COLO668 (cell line): ENCODE measurements around the gene CCT3.
"Not testable (repeated sequence)": the region's sequence is repeated elsewhere in the genome, so short reads cannot be mapped to it uniquely, and the experiment has no call there.

Experiments used
- DNase-seq: peaks from one replicate; lab custom pipeline; 2025; ENCODE audit not compliant: unreplicated experiment; lab: John Stamatoyannopoulos, UW

The CCT3 gene

GRCh38 chr1:156337052-156337887 is 822 bp downstream of the CCT3 start:
- DNase-seq: no peak

GRCh38 chr1:156336242-156336641 is 1.9 kb downstream of the CCT3 start:
- DNase-seq: no peak

- DNase-seq: not testable (repeated sequence)
Measured at GRCh38 chr1:156323179-156323578, 14.9 kb downstream of the CCT3 start.

- no peak for DNase-seq
Measured at GRCh38 chr1:156320560-156320959, 17.5 kb downstream of the CCT3 start.

- DNase-seq: no peak
Measured at GRCh38 chr1:156319664-156320063, 18.4 kb downstream of the CCT3 start.

GRCh38 chr1:156316909-156317308 is 21.2 kb downstream of the CCT3 start:
- DNase-seq: no peak

GRCh38 chr1:156310962-156311361 is 27.1 kb downstream of the CCT3 start:
- DNase-seq: no peak

- DNase-seq: no peak
Measured at GRCh38 chr1:156308078-156308477, 30.0 kb downstream of the CCT3 start.

- no peak for DNase-seq
Measured at GRCh38 chr1:156305215-156305614, 32.9 kb downstream of the CCT3 start.

- no peak for DNase-seq
Measured at GRCh38 chr1:156303241-156303640, 34.9 kb downstream of the CCT3 start.

- DNase-seq: no peak
Measured at GRCh38 chr1:156298852-156299357, 39.2 kb downstream of the CCT3 start, which contains the start of gene VHLL. Gene VHLL (minus strand): TSS chr1:156299307. CDS start chr1:156299189, 118 bp downstream.

- peak; percentile 46 for DNase-seq
Measured at GRCh38 chr1:156295391-156295947, 42.6 kb downstream of the CCT3 start, which contains the start of gene GLMP. Gene GLMP (minus strand): TSS chr1:156295679. CDS start chr1:156295645, 34 bp downstream.

GRCh38 chr1:156293895-156294294 is 44.2 kb downstream of the CCT3 start:
- no peak for DNase-seq

GRCh38 chr1:156293098-156293434 is 45.0 kb downstream of the CCT3 start:
- no peak for DNase-seq

GRCh38 chr1:156291226-156292061 is 46.6 kb downstream of the CCT3 start:
- DNase-seq: peak; percentile 87

- DNase-seq: no peak
Measured at GRCh38 chr1:156289857-156290256, 48.2 kb downstream of the CCT3 start.

GRCh38 chr1:156286061-156286460 is 52.0 kb downstream of the CCT3 start:
- no peak for DNase-seq

- DNase-seq: no peak
Measured at GRCh38 chr1:156285437-156285836, 52.7 kb downstream of the CCT3 start.

GRCh38 chr1:156284757-156285156 is 53.3 kb downstream of the CCT3 start:
- no peak for DNase-seq

GRCh38 chr1:156284112-156284511 is 54.0 kb downstream of the CCT3 start, which contains the start of gene TMEM79:
Gene TMEM79 (plus strand): TSS chr1:156284325. CDS start chr1:156285227, 902 bp downstream.
- DNase-seq: peak; percentile 43

- DNase-seq: no peak
Measured at GRCh38 chr1:156283521-156283920, 54.6 kb downstream of the CCT3 start.
